Lower leg skin (tissue), 3 donors: ENCODE measurements around the gene TRMT2A.

ENCODE experiments used
- CTCF ChIP-seq, 3 donors: fragments of 450-650 bp; IDR thresholded peaks; one replicate each; pipeline ENCODE4 v1.5.1; 2016; ENCODE audit warnings: antibody characterized with exemption in 3 of 3, mild to moderate bottlenecking in 3 of 3, moderate library complexity in 2 of 3
- POLR2A ChIP-seq, 2 donors: fragments of 450-650 bp; IDR thresholded peaks; one replicate each; pipeline ENCODE4 v1.6.1; 2016 to 2017; ENCODE audit warnings: antibody characterized with exemption in 2 of 2, mild to moderate bottlenecking in 1 of 2, moderate library complexity in 1 of 2

- no peak for TF ChIP-seq CTCF (IDR thresholded peaks at IDR 0.05)
- no peak for TF ChIP-seq POLR2A (IDR thresholded peaks at IDR 0.05)
Measured at GRCh38 chr22:20156042-20156389, 39.0 kb upstream of the TRMT2A start.
